OCI-LY3 (cell line): ENCODE measurements around the gene BMP7.

Experiments used
- EZH2phosphoT487 ChIP-seq: fragments of 200-600 bp; shearing (Covaris generic); IDR thresholded peaks from 2 replicates; pipeline ENCODE4 v1.6.1; 2018; ENCODE audit warnings: antibody characterized with exemption, mixed run types, low read depth
- TF ChIP-seq, protein P1 (sequence below): fragments of 200-600, 300-600 bp; sonication (generic); IDR thresholded peaks from 2 replicates; pipeline ENCODE4 v1.5.1; 2014; ENCODE audit warnings: antibody characterized with exemption, low read length, low read depth

- TF ChIP-seq, protein P1, sequence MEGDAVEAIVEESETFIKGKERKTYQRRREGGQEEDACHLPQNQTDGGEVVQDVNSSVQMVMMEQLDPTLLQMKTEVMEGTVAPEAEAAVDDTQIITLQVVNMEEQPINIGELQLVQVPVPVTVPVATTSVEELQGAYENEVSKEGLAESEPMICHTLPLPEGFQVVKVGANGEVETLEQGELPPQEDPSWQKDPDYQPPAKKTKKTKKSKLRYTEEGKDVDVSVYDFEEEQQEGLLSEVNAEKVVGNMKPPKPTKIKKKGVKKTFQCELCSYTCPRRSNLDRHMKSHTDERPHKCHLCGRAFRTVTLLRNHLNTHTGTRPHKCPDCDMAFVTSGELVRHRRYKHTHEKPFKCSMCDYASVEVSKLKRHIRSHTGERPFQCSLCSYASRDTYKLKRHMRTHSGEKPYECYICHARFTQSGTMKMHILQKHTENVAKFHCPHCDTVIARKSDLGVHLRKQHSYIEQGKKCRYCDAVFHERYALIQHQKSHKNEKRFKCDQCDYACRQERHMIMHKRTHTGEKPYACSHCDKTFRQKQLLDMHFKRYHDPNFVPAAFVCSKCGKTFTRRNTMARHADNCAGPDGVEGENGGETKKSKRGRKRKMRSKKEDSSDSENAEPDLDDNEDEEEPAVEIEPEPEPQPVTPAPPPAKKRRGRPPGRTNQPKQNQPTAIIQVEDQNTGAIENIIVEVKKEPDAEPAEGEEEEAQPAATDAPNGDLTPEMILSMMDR = no peak
- no peak for TF ChIP-seq EZH2phosphoT487
Observed at GRCh38 chr20:57192311-57192710, 74.1 kb downstream of the BMP7 start.
